Tongue (tissue), 2 donors: ENCODE data around the gene TMEM248. TPM values are rescaled to one million over a fixed set of nuclear protein-coding genes. Genes with fewer than 3 reads are reported as not detected.
"Not testable (repeated sequence)": the region's sequence is repeated elsewhere in the genome, so short reads cannot be mapped to it uniquely, and the experiment has no call there.

Experiments
- DNase-seq: peaks from one replicate; pipeline ENCODE4 v3.0.0-alpha.2; 2015
- total RNA-seq: library from RNA; depleted of rRNA; stranded (reverse); fragments of >200 nt; gene quantifications from one replicate; pipeline ENCODE4 v1.2.3, GENCODE V29; 2014

Gene TMEM248
- 74.5 TPM for total RNA-seq

DNA sequence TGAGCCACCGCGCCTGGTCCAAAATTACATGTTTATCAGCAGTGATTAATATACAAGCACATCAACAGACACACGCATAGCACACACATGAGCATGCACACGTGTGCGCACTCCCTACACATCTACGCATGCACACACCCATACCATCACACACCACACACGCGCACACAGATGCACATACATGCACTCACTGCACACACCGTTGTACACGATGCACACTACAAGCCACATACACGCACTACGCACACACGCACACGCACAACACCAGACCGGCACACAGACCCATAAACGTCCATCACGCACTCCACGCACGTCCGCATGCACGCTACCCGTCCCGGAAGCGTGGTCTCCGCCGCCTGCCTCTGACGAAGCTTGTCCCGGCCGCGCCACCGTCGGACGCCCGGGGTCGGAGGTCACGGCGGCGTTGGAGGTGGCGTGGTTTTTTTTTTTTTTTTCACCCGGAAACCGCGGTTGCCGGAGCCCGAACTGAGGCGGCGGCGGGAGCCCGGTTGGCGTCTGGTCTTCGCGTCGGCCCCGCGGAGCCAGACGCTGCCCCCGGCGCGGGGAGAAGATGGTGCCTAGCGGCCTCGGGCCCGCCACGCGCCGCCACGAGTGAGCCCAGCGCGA, at the start of gene TMEM248:
Gene TMEM248, plus strand, starts transcription at position 457 of the 627 bp plus-strand sequence. CDS start 20,641 bp downstream, outside the sequence.
- peak; percentile 94 for DNase-seq

DNA sequence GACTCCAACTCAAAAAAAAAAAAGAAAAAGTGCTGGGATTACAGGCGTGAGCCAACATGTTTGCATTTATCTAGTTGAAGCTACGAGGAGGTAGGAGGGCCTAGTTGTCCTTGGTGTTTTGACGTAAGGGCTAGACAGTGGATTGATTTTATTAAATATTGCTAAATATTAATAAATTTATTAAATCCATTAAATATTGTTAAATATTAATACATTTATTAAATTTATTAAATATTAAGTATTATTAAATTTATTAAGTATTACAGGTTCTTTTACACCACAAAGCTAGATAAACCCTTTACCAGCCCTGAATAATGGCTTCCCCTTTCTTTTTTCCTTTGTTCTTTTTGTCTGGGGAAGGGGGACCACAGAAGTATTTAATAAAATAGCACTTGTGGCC, 47.5 kb upstream of the TMEM248 start:
- DNase-seq: no peak

- no peak for DNase-seq
These were observed 43.3 kb upstream of the TMEM248 start for GRCh38 chr7:66877577-66878300.

DNA sequence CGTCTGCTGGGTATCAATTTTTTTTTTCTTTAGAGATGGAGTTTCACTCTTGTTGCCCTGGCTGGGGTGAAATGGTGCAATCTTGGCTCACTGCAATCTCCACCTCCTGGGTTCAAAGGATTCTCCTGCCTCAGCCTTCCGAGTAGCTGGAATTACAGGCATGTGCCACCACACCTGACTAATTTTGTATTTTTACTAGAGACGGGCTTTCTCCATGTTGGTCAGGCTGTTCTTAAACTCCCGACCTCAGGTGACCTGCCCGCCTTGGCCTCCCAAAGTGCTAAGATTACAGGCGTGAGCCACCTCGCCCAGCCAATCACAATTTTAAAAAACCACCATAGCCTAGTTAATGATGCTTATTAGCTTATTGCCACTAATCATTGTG, 42.7 kb upstream of the TMEM248 start:
- DNase-seq: not testable (repeated sequence)

DNA sequence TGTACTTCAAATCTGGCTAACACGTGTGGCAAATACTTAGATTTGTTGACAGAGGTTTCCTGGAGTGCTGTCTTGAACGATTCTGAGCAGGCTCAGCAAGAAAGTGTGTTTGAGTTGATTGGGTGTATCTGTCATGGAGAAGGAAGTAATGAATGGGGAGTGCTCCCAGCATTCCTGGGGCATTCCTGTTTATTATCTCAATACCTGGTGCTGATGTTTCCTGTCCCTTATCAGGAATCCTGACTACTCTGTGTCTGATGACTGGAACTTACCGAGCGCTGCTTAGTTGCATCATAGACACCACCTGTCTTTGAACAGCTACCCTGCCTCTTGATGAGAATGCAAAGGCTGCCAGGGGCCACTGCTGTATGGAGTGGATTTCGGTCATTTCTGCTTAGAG, 41.0 kb upstream of the TMEM248 start:
- no peak for DNase-seq

DNA sequence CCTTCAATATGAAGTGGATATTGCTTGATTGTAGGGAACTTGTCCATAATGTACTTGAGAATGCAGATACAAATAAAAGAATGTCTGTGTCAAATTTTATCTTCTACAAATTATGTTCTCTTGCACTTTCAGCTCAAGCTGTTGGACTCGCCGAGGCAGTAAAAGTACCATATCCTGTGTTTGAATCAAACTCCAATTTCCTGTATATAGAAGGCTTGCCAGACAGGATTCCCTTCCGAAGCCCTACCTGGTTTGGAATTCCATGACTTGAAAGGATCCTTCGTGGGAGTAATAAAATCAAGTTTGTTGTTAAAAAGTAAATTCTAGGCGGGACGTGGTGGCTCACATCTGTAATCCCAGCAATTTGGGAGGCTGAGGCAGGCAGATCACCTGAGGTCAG, 40.4 kb upstream of the TMEM248 start:
- not testable (repeated sequence) for DNase-seq

DNA sequence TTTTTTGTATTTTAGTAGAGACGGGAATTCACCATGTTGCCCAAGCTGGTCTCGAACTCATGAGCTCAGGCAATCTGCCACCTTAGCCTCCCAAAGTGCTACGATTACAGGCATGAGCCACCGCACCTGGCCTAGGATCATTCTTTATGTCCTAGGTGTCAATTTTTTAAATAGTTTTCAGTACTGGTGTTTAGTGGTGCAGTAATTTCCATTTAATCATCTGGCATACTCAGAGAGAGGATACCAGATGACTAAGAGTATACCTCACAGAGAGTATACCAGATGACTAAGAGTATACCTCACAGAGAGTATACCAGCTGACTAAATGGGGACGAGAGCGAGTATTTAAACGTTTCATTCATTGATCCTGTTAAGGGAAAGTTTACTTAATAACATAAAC, 37.3 kb upstream of the TMEM248 start:
- DNase-seq: no peak

- DNase-seq: not testable (repeated sequence)
These were observed 36.5 kb upstream of the TMEM248 start for GRCh38 chr7:66884556-66884955.

DNA sequence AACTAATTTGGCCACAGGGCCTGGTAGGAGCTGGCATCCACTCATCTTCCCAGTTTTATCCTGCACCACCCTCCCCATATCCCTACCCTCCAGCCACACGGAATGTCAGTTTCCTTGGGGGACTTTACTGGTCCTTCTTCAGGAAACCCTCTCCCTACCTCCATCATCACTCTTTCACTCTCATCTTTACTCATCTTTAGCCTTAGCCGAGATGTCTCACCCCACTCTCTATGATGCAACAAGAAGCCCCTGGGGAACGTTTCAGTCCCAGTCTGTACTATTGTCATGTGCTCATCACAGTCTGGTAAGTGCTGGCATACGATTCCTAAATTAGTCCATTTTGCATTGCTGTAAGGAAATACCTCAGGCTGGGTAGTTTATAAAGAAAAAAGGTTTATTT, 34.9 kb upstream of the TMEM248 start:
- DNase-seq: no peak

GRCh38 chr7:66888223-66888622, 32.8 kb upstream of the TMEM248 start:
- DNase-seq: not testable (repeated sequence)

DNA sequence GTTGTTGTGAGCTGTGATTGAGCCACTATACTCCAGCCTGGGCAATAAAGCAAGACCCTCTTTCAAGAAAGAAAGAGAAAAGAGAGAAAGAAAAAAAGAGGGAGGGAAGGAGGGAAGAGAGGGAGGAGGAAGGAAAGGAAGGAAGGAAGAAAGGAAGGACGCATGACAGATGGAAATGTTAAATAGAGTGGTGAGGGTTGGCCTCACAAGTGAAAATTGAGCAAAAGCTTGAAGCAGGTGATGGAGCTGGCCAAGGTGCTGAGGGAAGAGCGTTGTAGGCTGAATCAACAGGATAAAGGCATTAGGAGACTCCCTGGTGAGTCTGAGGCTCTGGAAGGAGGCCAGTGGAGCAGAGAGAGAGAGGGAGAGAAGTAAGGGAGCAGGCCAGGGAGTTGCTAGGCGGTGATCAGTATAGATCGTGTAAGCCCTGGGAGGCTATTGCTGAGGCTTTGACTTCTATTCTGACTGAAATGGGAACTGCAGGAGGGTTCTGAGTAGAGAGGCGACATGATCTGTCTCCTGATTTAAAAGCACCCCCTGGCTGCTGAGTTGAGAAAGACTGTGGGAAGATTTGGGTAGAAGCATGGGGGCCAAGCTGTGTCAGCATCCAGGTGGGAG, 26.5 kb upstream of the TMEM248 start:
- peak; percentile 29 for DNase-seq

- DNase-seq: no peak
These were observed 24.6 kb upstream of the TMEM248 start for GRCh38 chr7:66896441-66896840.

GRCh38 chr7:66899552-66900280, 21.3 kb upstream of the TMEM248 start:
- DNase-seq: no peak

- DNase-seq: no peak
These were observed 18.8 kb upstream of the TMEM248 start for GRCh38 chr7:66901941-66902843.

DNA sequence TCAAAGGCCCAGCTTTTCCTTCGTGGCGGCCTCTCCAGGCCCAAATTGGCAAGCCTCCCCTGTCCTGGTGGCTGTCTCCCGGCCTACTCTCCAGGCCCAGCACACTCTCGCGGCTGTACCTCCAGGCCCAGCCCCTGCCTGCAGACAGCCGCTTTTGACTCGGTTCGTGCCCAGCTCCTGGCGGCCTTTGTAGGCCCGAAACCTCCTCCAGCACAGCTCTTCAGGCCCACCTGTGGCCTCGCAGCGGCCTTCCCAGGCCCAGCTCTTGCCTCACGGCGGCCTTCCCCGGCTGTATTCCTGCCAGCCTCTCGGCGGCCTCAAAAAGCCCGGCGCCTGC, 18.2 kb upstream of the TMEM248 start:
- DNase-seq: no peak

- DNase-seq: no peak
These were observed 17.5 kb upstream of the TMEM248 start for GRCh38 chr7:66903360-66904062.

GRCh38 chr7:66904063-66904593, 16.9 kb upstream of the TMEM248 start:
- no peak for DNase-seq

DNA sequence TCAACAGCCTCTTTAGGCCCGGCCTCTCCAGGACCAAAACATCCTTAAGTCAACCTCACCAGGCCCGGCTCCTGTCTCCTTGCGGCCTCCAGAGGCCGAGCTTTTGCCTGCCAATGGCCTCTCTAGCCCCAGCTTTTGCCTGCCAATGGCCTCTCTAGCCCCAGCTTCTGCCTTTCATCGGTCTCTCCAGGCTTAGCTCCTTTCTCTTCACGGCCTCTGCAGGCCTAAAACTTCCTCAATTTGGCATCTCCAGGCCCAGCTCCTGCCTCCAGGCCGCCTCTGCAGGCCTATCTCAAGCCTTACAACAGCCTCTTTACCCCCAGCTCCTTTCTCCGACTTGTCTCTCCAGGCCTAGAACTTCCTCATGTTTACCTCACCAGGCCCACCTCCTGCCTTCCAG, 15.7 kb upstream of the TMEM248 start:
- DNase-seq: no peak

- no peak for DNase-seq
These were observed 15.3 kb upstream of the TMEM248 start for GRCh38 chr7:66905689-66906088.

- no peak for DNase-seq
These were observed 13.3 kb upstream of the TMEM248 start for GRCh38 chr7:66907731-66908130.

- not testable (repeated sequence) for DNase-seq
These were observed 12.4 kb upstream of the TMEM248 start for GRCh38 chr7:66908598-66908997.
